SKM-1 treated with dmso at 0.1 percent for 144 hours (cell line): ENCODE measurements around the gene MTAP.

Source experiments
- DNase-seq: peaks from one replicate; lab custom pipeline; 2025; ENCODE audit not compliant: unreplicated experiment; lab: John Stamatoyannopoulos, UW

MTAP gene

DNA sequence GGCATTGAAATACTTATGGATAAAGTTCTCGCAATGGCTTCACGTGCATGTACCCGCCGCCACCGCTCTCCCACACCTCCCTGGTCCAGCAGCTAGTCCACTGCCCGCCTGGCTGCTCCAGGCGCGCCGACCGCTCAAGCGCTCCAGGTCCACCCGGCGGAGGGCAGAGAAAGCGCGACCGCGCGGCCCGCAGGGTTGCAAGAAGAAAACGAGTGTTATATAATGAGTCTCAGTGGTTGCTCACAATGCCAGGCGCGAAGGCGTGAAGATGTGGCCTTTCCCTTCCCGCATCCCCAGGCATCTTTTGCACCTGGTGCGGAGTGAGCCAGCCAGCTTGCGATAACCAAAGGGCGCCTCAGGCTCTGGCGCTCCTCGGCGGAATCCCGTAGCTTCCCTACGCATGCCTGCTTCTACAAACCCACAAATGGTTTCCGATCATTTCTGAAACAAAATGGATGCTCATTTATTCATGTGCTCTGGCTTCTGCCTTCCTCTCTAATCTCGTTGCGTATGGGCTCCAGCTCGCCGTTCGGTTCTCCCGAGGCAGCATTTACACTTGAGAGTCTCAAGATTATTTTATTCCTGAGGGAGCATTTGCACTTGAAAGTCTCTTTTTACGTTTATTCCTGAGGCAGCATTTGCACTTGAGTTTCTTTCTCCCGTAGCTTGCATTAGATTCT, 166.0 kb downstream of the MTAP start:
- no peak for DNase-seq

- DNase-seq = no peak
Measured at GRCh38 chr9:21969011-21969940, 166.8 kb downstream of the MTAP start.

- no peak for DNase-seq
Measured at GRCh38 chr9:21969951-21970799, 167.7 kb downstream of the MTAP start.

- DNase-seq = no peak
Measured at GRCh38 chr9:21970800-21971640, 168.6 kb downstream of the MTAP start.

DNA sequence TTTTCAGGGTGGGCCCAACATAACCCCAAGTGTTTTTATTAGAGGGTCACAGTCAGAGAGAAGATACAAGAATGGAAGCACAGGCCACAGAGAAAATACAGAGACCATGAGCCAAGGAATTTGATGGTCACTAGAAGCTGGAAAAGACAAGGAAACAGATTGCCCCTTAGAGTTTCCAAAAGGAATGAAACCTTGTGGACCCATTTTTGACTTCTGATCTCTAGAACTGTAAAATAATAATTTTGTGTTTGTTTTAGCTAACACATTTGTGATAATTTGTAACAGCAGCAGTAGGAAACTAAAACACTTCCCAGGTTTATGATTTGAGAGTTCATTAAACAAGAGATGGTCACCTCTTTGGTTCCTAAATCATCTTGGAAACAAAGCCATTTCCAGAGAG, 169.9 kb downstream of the MTAP start:
- no peak for DNase-seq

DNA sequence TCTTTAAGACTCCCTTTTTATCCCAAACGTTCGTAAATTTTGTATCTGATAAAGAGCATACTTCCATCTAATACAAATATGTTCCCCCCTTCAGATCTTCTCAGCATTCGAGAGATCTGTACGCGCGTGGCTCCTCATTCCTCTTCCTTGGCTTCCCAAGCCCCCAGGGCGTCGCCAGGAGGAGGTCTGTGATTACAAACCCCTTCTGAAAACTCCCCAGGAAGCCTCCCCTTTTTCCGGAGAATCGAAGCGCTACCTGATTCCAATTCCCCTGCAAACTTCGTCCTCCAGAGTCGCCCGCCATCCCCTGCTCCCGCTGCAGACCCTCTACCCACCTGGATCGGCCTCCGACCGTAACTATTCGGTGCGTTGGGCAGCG, 171.9 kb downstream of the MTAP start:
- DNase-seq = no peak

- no peak for DNase-seq
Measured at GRCh38 chr9:21974722-21975409, 172.4 kb downstream of the MTAP start.

DNA sequence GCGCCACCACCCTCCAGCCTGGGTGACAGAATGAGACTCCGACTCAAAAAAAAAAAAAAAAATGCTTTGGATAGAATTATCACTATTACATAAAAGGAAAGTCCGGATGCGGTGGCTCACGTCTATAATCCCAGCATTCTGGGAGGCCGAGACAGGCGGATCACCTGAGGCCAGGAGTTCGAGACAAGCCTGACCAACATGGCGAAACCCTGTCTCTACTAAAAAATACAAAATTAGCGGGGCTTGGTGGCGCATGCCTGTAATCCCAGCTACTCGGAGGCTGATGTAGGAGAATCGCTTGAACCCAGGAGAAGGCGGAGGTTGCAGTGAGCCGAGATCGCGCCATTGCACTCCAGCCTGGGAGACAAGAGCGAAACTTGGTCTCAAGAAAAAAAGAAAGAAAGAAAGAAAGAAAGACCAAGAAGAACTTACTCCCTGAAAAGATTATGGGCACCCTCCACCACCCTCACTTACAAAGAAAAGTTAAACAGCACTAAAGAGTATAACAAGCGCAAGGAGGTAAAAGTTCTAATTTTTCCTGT, 174.0 kb downstream of the MTAP start:
- no peak for DNase-seq

DNA sequence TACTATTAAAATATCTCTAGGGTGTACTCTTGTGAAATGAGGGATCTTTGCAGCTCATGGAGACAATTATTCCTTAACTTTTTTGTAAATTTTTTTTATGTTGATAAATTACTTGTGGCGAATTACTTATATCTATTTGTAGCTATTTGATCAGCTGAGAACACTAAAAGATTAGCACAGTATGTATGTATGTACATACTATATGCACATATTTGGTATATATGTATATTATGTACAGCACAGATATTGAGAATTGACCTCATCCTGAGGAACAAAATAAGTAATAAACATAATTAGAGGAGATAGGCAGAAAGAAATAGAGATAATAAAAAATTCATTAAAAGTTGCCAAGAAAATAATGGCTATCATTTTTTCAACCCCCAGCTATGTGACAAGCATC, 180.0 kb downstream of the MTAP start:
- DNase-seq = no peak

- DNase-seq = no peak
Measured at GRCh38 chr9:21982861-21983560, 180.6 kb downstream of the MTAP start.

DNA sequence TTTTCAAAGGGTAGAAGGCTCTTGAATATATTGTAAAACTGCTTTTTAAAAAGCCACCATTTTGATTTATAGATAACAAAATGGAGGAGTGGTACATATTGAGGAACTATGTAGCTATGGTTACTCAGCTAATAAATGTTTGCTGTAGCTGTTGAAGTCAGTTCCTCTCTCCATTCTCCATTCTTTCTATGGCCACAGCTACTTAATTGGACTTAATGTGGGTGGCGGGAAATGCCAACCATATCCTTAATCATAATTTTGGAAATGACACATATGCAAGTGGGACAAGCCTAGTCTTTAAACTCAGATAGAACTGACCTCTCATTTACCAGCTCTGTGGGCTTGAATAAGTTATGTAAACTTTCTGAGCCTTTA, 181.1 kb downstream of the MTAP start:
- peak; percentile 28 for DNase-seq

GRCh38 chr9:21984101-21984500, 181.7 kb downstream of the MTAP start:
- DNase-seq = no peak

GRCh38 chr9:21985964-21986667, 183.7 kb downstream of the MTAP start:
- no peak for DNase-seq
